ENCODE measurements around the gene SLC44A4. TPM values are rescaled to one million over a fixed set of nuclear protein-coding genes. Genes with fewer than 3 reads are reported as not detected.
A peak's percentile ranks its signal among the peaks of the same experiment; 100 is the strongest.
"Not testable (repeated sequence)": the region's sequence is repeated elsewhere in the genome, so short reads cannot be mapped to it uniquely, and the experiment has no call there.

SLC44A4 gene
- polyA plus RNA-seq, 12 donors, result 0.09 to 25.0 (median 0.23) TPM; not detected in 2

DNA sequence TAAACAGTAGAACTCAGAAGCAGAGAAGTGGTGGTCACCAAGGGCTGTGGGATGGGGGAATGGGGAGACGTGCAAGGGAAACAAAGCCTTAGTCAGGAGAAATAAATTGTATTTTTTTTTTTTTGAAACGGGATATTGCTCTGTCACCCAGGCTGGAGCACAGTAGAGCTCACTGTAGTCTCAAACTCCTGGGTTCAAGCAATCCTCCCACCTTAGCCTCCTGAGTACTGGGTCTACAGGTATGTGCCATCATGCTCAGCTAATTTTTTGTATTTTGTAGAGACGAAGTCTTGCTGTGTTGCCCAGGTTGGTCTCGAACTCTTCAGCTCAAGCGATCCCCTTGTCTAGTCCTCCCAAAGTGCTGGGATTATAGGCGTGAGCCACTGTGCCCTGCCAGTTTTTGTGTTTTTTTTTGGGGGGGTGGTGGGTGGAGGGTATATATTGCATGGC lies 47.9 kb downstream of the SLC44A4 start:
- DNase-seq, result no peak

DNA sequence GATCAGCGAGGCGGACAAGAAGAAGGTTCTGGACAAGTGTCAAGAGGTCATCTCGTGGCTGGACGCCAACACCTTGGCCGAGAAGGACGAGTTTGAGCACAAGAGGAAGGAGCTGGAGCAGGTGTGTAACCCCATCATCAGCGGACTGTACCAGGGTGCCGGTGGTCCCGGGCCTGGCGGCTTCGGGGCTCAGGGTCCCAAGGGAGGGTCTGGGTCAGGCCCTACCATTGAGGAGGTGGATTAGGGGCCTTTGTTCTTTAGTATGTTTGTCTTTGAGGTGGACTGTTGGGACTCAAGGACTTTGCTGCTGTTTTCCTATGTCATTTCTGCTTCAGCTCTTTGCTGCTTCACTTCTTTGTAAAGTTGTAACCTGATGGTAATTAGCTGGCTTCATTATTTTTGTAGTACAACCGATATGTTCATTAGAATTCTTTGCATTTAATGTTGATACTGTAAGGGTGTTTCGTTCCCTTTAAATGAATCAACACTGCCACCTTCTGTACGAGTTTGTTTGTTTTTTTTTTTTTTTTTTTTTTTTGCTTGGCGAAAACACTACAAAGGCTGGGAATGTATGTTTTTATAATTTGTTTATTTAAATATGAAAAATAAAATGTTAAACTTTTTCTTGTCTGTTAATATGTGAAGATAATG lies 49.0 kb downstream of the SLC44A4 start:
- DNase-seq, result peak; percentile 60

DNA sequence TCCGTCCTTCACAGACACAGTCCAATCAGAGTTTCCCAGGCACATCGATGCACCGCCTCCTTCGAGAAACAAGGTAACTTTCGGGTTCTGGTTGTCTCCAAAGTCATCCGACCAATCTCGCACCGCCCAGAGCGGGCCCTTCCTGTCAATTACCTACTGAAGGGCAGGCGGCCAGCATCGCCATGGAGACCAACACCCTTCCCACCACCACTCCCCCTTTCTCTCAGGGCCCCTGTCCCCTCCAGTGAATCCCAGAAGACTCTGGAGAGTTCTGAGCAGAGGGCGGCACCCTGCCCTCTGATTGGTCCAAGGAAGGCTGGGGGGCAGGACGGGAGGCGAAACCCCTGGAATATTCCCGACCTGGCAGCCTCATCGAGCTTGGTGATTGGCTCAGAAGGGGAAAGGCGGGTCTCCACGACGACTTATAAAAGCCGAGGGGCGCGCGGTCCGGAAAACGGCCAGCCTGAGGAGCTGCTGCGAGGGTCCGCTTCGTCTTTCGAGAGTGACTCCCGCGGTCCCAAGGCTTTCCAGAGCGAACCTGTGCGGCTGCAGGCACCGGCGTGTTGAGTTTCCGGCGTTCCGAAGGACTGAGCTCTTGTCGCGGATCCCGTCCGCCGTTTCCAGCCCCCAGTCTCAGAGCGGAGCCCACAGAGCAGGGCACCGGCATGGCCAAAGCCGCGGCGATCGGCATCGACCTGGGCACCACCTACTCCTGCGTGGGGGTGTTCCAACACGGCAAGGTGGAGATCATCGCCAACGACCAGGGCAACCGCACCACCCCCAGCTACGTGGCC lies 51.3 kb downstream of the SLC44A4 start, which contains the start of gene HSPA1B:
HSPA1B (plus strand) TSS at position 453 of the 794 bp plus-strand sequence; CDS start at position 666, 213 bp downstream.
- DNase-seq, result peak; percentile 99

DNA sequence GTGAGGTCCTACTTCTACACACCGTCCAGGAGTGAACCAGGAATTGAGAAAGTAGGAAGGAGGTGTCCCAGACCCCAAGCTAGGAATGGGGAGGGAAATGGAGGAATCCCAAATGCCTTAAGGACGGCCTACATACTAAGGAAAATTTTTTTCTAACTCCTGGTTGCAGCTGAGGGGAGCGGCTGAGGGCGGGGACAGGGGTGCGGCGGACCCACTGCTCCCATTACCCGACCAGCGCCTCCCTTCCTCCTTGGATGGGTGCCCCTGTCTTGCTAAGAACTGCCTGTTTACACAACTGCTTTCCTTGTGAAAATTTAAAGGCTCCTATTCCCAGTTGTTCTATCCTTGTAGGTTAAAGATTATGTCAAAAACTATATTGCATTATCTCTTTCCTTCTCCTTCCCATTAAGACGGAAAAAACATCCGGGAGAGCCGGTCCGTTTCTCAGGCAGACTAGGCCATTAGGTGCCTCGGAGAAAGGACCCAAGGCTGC lies 52.0 kb downstream of the SLC44A4 start:
- peak; percentile 93 for DNase-seq

DNA sequence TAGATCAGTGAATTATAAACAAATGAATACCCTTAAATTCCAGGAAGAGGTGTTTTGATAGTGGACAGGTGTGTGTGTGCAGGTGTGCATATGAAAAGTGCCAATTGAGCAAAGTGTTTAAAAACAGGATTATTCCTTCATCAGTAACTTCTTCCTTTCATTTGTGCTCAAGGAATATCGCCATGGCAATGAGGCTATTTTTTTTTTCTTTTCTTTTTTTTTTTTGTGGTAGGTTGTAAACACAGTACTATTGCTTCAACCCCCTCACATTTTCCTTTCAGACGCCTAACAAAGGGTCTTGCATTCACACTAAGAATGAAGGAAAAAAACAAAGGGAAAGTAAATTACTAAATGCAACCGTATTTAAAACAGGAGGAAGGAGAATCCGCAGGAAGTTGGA lies 53.2 kb downstream of the SLC44A4 start:
- no peak for DNase-seq

DNA sequence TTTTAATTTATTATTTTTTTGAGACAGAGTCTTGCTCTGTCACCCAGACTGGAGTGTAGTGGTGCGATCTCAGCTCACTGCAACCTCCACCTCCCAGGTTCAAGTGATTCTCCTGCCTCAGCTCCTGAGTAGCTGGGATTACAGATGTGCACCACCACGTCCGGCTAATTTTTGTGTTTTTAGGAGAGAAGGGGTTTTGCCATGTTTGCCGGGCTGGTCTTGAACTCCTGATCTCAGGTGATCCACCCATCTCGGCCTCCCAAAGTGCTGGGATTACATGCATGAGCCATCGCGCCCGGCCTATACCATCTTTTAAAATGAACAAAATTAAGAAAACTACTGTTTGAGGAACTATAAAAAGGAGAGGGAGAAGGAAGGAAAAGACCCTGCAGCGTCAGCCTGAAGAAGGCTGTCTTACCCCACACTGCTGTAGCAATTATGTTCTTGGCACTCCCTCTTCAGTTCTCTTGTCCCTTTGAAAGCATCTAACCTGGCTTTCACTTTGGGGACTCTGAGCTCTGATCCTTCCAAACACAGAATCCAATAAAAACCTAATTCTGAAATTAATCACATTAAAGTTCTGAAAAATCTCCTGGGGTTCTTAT lies 55.1 kb downstream of the SLC44A4 start:
- not testable (repeated sequence) for DNase-seq

DNA sequence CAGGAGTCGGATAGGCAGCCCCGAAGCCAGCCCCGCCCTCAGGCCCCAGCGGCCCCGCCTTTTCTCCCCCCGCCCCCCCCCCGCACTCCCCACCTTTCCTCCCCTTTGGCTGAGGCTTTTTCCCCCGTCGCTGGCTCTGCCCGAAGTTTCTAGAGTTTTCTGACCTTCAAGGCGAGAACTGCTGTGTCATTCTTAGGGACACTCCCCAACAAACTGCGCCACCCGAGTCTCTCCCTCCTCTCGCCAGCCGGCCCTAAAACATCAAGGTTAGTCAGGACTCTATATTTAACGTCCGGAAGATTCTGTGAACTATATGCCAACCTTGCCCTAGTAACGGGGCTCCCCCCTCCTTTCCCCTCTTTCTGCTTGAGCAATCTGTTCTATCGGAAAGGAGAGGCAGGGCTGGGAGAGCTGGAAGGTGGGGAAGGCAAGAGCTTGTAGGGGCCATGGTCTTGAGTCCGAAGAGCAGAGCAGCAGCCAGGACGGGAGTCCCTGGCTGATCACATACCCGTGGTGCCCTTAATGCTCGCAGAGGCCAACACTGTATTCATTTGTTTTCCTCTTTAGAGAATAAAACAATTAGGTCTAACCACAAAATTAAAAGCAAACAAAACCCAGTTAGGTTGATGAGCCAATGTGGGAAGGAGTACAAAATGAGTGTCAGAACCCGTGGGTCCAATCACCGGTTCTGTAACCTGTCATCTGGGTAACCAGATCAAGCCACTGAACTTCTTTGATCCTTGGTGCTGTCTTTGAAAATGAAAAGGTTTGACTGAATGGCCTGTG lies 56.6 kb downstream of the SLC44A4 start:
- DNase-seq, result peak; percentile 73

DNA sequence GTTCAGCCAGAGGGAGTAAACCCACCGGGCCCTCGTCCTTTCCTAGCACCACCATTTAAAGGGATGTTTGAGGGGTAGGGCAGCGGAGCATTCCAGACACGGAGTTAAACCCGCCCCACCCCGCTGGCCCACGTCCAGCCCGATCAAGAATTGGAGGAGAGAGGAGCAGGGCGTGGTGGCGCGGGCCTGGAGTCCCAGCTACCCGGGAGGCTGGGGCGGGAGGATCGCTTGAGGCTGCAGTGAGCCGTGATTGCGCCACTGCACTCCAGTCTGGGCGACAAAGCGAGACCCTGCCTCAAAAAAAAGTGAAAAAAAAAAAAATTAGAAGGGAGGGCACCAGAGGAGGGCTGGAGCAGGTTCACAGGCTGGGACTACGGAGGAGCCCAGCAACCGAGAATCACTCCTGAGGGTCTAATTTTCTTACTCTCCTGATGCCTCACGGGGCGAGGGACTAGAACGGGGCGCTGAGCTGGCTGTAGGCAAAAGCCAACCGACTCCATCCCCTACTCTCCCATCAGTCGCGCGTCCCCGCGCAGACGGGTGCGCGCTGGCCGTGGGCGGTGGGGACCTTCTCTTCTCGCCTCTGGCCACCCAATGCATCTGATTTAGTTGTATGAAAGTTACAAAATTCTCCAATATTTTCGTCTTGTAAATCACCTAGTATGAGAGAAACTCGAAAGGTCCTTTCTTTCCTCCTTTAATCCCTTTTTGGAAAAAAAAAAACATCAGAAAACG lies 57.3 kb downstream of the SLC44A4 start:
- peak; percentile 68 for DNase-seq

DNA sequence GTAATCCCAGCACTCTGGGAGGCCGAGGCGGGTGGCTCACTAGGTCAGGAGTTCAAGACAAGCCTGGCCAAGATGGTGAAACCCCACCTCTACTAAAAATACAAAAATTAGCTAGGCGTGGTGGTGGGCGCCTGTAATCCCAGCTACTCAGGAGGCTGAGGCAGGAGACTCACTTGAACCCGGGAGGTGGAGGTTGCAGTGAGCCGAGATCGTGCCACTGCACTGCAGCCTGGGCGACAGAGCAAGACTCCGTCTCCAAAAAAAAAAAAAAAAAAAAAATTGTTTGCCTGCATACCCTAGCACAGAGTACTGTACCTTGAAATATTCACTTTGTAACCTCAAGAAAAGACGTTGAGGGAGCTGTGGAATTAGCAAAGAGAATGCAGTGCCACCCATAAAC lies 58.4 kb downstream of the SLC44A4 start:
- DNase-seq, result not testable (repeated sequence)

DNA sequence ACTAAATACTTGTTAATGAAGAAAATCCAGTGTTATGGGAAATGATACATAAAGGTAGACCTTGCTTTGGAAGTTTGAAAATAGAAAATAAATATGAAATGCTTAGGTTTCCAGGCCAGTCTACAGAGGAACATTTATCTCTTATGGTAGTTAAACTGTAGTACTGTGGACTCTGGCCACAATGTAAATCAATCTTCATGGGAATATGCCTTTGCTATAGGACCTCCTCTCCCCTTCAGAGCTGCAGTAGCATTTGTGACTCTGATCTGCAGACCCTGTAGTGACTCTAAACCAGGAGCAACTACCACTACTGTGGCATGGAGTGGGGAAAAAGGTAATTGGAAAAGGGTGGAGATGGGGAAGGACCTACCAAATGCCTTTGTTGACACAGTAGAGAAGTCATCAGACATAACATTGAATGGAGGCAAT lies 58.9 kb downstream of the SLC44A4 start:
- no peak for DNase-seq

DNA sequence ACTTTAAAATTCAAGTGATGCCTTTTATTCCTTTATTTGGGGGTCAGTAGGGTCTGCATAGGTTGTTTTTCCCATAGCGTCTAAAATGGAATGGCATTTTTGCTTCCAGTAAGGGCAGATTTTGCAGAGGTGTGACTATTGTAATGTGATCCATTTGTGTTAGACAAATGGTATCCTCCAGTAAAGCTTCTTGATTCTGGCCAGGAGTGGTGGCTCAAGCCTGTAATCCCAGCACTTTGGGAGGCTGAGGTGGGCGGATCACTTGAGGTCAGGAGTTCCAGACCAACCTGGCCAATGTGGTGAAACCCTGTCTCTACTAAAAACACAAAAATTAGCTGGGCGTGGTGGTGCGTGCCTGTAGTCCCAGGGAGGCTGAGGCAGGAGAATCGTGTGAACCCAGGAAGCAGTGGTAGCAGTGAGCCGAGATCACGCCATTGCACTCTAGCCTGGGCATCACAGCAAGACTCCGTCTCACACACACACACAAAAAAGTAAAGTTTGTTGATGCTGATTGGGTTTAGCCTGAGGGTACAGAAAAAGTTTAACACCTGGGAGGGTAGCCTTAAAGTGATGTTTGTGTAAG lies 60.8 kb downstream of the SLC44A4 start:
- DNase-seq, result not testable (repeated sequence)

DNA sequence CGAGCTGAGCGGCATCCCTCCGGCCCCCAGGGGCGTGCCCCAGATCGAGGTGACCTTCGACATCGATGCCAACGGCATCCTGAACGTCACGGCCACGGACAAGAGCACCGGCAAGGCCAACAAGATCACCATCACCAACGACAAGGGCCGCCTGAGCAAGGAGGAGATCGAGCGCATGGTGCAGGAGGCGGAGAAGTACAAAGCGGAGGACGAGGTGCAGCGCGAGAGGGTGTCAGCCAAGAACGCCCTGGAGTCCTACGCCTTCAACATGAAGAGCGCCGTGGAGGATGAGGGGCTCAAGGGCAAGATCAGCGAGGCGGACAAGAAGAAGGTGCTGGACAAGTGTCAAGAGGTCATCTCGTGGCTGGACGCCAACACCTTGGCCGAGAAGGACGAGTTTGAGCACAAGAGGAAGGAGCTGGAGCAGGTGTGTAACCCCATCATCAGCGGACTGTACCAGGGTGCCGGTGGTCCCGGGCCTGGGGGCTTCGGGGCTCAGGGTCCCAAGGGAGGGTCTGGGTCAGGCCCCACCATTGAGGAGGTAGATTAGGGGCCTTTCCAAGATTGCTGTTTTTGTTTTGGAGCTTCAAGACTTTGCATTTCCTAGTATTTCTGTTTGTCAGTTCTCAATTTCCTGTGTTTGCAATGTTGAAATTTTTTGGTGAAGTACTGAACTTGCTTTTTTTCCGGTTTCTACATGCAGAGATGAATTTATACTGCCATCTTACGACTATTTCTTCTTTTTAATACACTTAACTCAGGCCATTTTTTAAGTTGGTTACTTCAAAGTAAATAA lies 61.5 kb downstream of the SLC44A4 start:
- not testable (repeated sequence) for DNase-seq

DNA sequence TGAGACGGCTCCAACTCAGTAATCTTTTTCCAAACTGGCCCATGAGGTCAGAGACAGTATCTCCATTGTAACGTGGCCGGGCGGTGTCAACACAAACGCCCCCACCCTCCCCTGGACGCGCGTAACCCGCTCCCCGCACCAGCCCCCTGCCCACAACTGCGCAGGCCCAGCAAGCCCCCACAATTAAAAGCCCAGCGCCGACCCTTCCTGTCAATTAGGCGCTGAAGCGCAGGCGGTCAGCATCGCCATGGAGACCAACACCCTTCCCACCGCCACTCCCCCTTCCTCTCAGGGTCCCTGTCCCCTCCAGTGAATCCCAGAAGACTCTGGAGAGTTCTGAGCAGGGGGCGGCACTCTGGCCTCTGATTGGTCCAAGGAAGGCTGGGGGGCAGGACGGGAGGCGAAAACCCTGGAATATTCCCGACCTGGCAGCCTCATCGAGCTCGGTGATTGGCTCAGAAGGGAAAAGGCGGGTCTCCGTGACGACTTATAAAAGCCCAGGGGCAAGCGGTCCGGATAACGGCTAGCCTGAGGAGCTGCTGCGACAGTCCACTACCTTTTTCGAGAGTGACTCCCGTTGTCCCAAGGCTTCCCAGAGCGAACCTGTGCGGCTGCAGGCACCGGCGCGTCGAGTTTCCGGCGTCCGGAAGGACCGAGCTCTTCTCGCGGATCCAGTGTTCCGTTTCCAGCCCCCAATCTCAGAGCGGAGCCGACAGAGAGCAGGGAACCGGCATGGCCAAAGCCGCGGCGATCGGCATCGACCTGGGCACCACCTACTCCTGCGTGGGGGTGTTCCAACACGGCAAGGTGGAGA lies 63.6 kb downstream of the SLC44A4 start, which contains the start of the genes HSPA1A and HSPA1L:
HSPA1A (plus strand) TSS at position 519 of the 814 bp plus-strand sequence; CDS start at position 733, 214 bp downstream.
HSPA1L (minus strand) TSS at position 259 of the 814 bp plus-strand sequence. CDS start 3,311 bp downstream, outside the sequence.
- peak; percentile 98 for DNase-seq

DNA sequence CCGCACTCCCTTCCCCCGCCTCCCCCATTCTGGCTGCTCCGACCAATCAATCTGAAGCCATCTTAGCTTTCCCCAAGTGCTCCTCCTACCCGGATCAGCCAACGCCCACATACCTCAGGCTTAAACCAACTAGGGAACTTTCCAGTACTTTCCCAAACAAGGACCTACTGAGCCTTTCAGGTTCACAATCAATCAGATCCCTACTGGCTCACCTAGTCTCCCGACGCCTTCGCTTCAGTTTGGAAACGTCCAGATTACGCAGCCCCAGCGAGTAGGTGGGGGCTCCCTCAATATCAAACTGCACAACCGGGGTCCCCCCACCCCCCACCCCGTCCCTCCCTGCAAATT lies 64.1 kb downstream of the SLC44A4 start:
- DNase-seq, result peak; percentile 98

DNA sequence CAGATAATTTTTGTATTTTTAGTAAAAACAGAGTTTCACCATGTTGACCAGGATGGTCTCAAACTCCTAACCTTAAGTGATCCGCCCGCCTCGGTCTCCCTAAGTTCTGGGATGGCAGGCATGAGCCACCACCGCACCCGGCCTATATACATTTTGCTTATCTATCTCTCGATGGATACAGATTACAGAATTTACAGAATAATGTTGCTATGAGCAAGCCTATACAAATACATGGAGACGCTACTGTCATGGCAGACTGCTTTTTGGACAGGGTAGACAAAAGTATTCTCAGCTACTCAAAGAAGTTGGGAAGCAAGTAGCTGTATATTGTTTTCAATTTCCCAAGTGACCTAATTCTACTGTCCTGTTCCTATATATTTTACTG lies 65.3 kb downstream of the SLC44A4 start:
- no peak for DNase-seq
